Parathyroid adenoma (tissue), 2 donors: Measurements from ENCODE around the gene DCDC1.

Source experiments
- H2AFZ ChIP-seq: fragments of 300-600 bp; sonication (generic); one replicate; pipeline ENCODE4 v1.7.0; 2017; ENCODE audit warnings: antibody characterized with exemption, mild to moderate bottlenecking
- H3K27ac ChIP-seq: fragments of 300-600 bp; sonication (generic); one replicate; pipeline ENCODE4 v1.7.0; 2017
- H3K27me3 ChIP-seq: fragments of 300-600 bp; sonication (generic); one replicate; pipeline ENCODE4 v1.7.0; 2017; ENCODE audit warnings: low read length; ENCODE audit not compliant: control insufficient read depth, insufficient read depth
- H3K36me3 ChIP-seq: fragments of 300-600 bp; sonication (generic); one replicate; pipeline ENCODE4 v1.7.0; 2017; ENCODE audit warnings: low read length; ENCODE audit not compliant: control insufficient read depth, insufficient read depth
- H3K4me1 ChIP-seq: fragments of 300-600 bp; sonication (generic); one replicate; pipeline ENCODE4 v1.7.0; 2017; ENCODE audit warnings: control low read depth
- H3K4me2 ChIP-seq: fragments of 300-600 bp; sonication (generic); one replicate; pipeline ENCODE4 v1.7.0; 2017; ENCODE audit warnings: low read length
- H3K4me3 ChIP-seq: fragments of 300-600 bp; sonication (generic); one replicate; pipeline ENCODE4 v1.7.0; 2017; ENCODE audit warnings: low read depth, low read length
- H3K79me2 ChIP-seq: fragments of 300-600 bp; sonication (generic); one replicate; pipeline ENCODE4 v1.7.0; 2017; ENCODE audit warnings: control low read depth
- H3K9ac ChIP-seq: fragments of 300-600 bp; sonication (generic); one replicate; pipeline ENCODE4 v1.7.0; 2017; ENCODE audit warnings: mild to moderate bottlenecking
- H3K9me3 ChIP-seq: fragments of 300-600 bp; sonication (generic); one replicate; pipeline ENCODE4 v1.7.0; 2017; ENCODE audit warnings: low read length; ENCODE audit not compliant: control insufficient read depth
- CTCF ChIP-seq: fragments of 300-600 bp; sonication (generic); IDR thresholded peaks from one replicate; pipeline ENCODE4 v1.7.0; 2017; ENCODE audit warnings: antibody characterized with exemption, mild to moderate bottlenecking
- donor health status: primary hyperparathyroidism.

Gene DCDC1

GRCh38 chr11:31131760-31132159 is 237.8 kb downstream of the DCDC1 start:
- TF ChIP-seq CTCF: no peak
- Histone ChIP-seq H3K4me2 (no peak overlapping the region), H2AFZ (no peak overlapping the region), H3K4me3 (no peak overlapping the region), H3K27ac (no peak overlapping the region), H3K27me3 (no peaks in the 10 kb centered on the region), H3K9ac (no peak overlapping the region), H3K36me3 (no peaks in the 10 kb centered on the region), H3K9me3 (no peaks in the 10 kb centered on the region), H3K4me1 (no peaks in the 10 kb centered on the region), H3K79me2 (no peaks in the 10 kb centered on the region)

- H3K79me2 ChIP-seq: no peaks in the 10 kb centered on the region
- H3K27me3 ChIP-seq: no peaks in the 10 kb centered on the region
- H3K36me3 ChIP-seq: no peaks in the 10 kb centered on the region
- no peak overlapping the region for H3K4me3 ChIP-seq
- H3K27ac ChIP-seq: no peak overlapping the region
- H3K9me3 ChIP-seq: no peaks in the 10 kb centered on the region
- no peak overlapping the region for H3K4me2 ChIP-seq
- no peak overlapping the region for H2AFZ ChIP-seq
- H3K9ac ChIP-seq: no peak overlapping the region
- H3K4me1 ChIP-seq: no peaks in the 10 kb centered on the region
- TF ChIP-seq CTCF: no peak
Observed at GRCh38 chr11:31127290-31127689, 242.2 kb downstream of the DCDC1 start.

GRCh38 chr11:31120428-31120827 is 249.1 kb downstream of the DCDC1 start:
- no peak overlapping the region for H2AFZ ChIP-seq
- H3K27ac ChIP-seq: no peak overlapping the region
- H3K9ac ChIP-seq: no peak overlapping the region
- H3K4me3 ChIP-seq: no peak overlapping the region
- H3K9me3 ChIP-seq: no peaks in the 10 kb centered on the region
- no peak for TF ChIP-seq CTCF
- no peaks in the 10 kb centered on the region for H3K79me2 ChIP-seq
- H3K27me3 ChIP-seq: no peaks in the 10 kb centered on the region
- no peaks in the 10 kb centered on the region for H3K36me3 ChIP-seq
- H3K4me2 ChIP-seq: no peak overlapping the region
- no peaks in the 10 kb centered on the region for H3K4me1 ChIP-seq

GRCh38 chr11:31118566-31118965 is 251.0 kb downstream of the DCDC1 start:
- Histone ChIP-seq H3K4me1 (no peaks in the 10 kb centered on the region), H2AFZ (no peak overlapping the region), H3K27ac (no peak overlapping the region), H3K36me3 (no peaks in the 10 kb centered on the region), H3K4me3 (no peak overlapping the region), H3K27me3 (no peaks in the 10 kb centered on the region), H3K9me3 (no peaks in the 10 kb centered on the region), H3K9ac (no peak overlapping the region), H3K79me2 (no peaks in the 10 kb centered on the region), H3K4me2 (no peak overlapping the region)
- TF ChIP-seq CTCF: no peak

GRCh38 chr11:31117038-31117437 is 252.5 kb downstream of the DCDC1 start:
- H3K27ac ChIP-seq: no peak overlapping the region
- H3K9me3 ChIP-seq: no peaks in the 10 kb centered on the region
- H3K4me1 ChIP-seq: no peaks in the 10 kb centered on the region
- no peak overlapping the region for H3K9ac ChIP-seq
- no peak overlapping the region for H2AFZ ChIP-seq
- no peak overlapping the region for H3K4me3 ChIP-seq
- no peaks in the 10 kb centered on the region for H3K27me3 ChIP-seq
- H3K36me3 ChIP-seq: no peaks in the 10 kb centered on the region
- no peaks in the 10 kb centered on the region for H3K79me2 ChIP-seq
- TF ChIP-seq CTCF: no peak
- H3K4me2 ChIP-seq: no peak overlapping the region
